HEK293 (cell line): ENCODE results near the gene KIF23.

ENCODE experiments used
- CTCF ChIA-PET: fragments of 350-600 bp; formaldehyde crosslinking; extraction: SDS; loops from one replicate; lab custom pipeline; 2021; ENCODE audit warnings: antibody characterized with exemption; lab: Yijun Ruan, JAX
- POLR2A ChIA-PET: fragments of 300-600 bp; formaldehyde crosslinking; extraction: SDS; loops from one replicate; lab custom pipeline; 2020; ENCODE audit warnings: antibody characterized with exemption, inconsistent platforms; lab: Yijun Ruan, JAX
- H3K27ac ChIP-seq: fragments of 200-500 bp; sonication (Bioruptor generic); 2 replicates; pipeline ENCODE4 v1.5.1; 2014; ENCODE audit warnings: low read depth, low read length, control low read depth, inconsistent platforms; ENCODE audit errors: extremely low read depth
- H3K36me3 ChIP-seq, 2 experiments: fragments of 200-500 bp in 1 of 2; sonication (Bioruptor generic) in 1 of 2; 1 replicate in 1 of 2; 2 replicates in 1 of 2; pipeline ENCODE4 v1.5.1; 2014 to 2017; ENCODE audit warnings: inconsistent platforms in 2 of 2, low read length in 2 of 2; ENCODE audit not compliant: control insufficient read depth in 2 of 2, insufficient read depth in 1 of 2
- H3K4me1 ChIP-seq: fragments of 200-500 bp; sonication (Bioruptor generic); 2 replicates; pipeline ENCODE4 v1.5.1; 2014; ENCODE audit warnings: mild to moderate bottlenecking, low read length, inconsistent platforms; ENCODE audit not compliant: control insufficient read depth, insufficient read depth
- H3K4me3 ChIP-seq: 2 replicates; pipeline ENCODE4 v1.5.1; 2011; ENCODE audit warnings: low read depth, mild to moderate bottlenecking, control low read depth, low read length, moderate library complexity
- H3K9me3 ChIP-seq: fragments of 200-500 bp; sonication (Bioruptor generic); 2 replicates; pipeline ENCODE4 v1.5.1; 2014; ENCODE audit warnings: low read depth, low read length, inconsistent platforms; ENCODE audit not compliant: control insufficient read depth, insufficient read depth
- BCL11B ChIP-seq: fragments of 450-650 bp; formaldehyde crosslinking; IDR thresholded peaks from 2 replicates; pipeline ENCODE4 v1.5.1; 2016; ENCODE audit warnings: low read depth, missing biosample characterization, missing genetic modification characterization
- GLI4 ChIP-seq: fragments of 450-650 bp; formaldehyde crosslinking; IDR thresholded peaks from 2 replicates; pipeline ENCODE4 v1.5.1; 2016; ENCODE audit warnings: missing biosample characterization, missing genetic modification characterization
- PRDM1 ChIP-seq: fragments of 450-650 bp; formaldehyde crosslinking; IDR thresholded peaks from 2 replicates; pipeline ENCODE4; 2016; ENCODE audit warnings: missing biosample characterization, missing genetic modification characterization
- SETDB1 ChIP-seq: IDR thresholded peaks from one replicate; pipeline ENCODE4 v1.6.1; 2017; ENCODE audit warnings: mild to moderate bottlenecking, low read length, moderate library complexity, mixed read lengths; ENCODE audit not compliant: insufficient read length
- SP3 ChIP-seq: fragments of 450-650 bp; formaldehyde crosslinking; IDR thresholded peaks from 2 replicates; pipeline ENCODE4 v1.5.1; 2016; ENCODE audit warnings: missing biosample characterization, missing genetic modification characterization
- ZBTB17 ChIP-seq: fragments of 450-650 bp; formaldehyde crosslinking; IDR thresholded peaks from 2 replicates; pipeline ENCODE4 v1.5.1; 2016; ENCODE audit warnings: missing biosample characterization, missing genetic modification characterization
- ZIC2 ChIP-seq: fragments of 450-650 bp; formaldehyde crosslinking; IDR thresholded peaks from 2 replicates; pipeline ENCODE4 v1.5.1; 2016; ENCODE audit warnings: missing biosample characterization, missing genetic modification characterization
- ZNF16 ChIP-seq: fragments of 450-650 bp; formaldehyde crosslinking; IDR thresholded peaks from 2 replicates; pipeline ENCODE4 v1.5.1; 2016; ENCODE audit warnings: low read depth, missing biosample characterization, missing genetic modification characterization
- ZNF19 ChIP-seq: fragments of 450-650 bp; formaldehyde crosslinking; IDR thresholded peaks from 2 replicates; pipeline ENCODE4; 2016; ENCODE audit warnings: missing biosample characterization, missing genetic modification characterization, low read depth
- ZNF239 ChIP-seq: fragments of 450-650 bp; formaldehyde crosslinking; IDR thresholded peaks from 2 replicates; pipeline ENCODE4 v1.5.1; 2016; ENCODE audit warnings: missing biosample characterization, missing genetic modification characterization
- ZNF266 ChIP-seq: fragments of 450-650 bp; formaldehyde crosslinking; IDR thresholded peaks from 2 replicates; pipeline ENCODE4 v1.5.1; 2016; ENCODE audit warnings: missing biosample characterization, missing genetic modification characterization, low read depth
- ZNF335 ChIP-seq: fragments of 450-650 bp; formaldehyde crosslinking; conservative IDR thresholded peaks from 2 replicates; pipeline ENCODE4 v1.5.1; 2016; ENCODE audit warnings: missing biosample characterization, missing genetic modification characterization
- ZNF426 ChIP-seq: fragments of 450-650 bp; formaldehyde crosslinking; IDR thresholded peaks from 2 replicates; pipeline ENCODE4 v1.5.1; 2017; ENCODE audit warnings: missing biosample characterization, missing genetic modification characterization, mild to moderate bottlenecking, inconsistent platforms, moderate library complexity
- ZNF433 ChIP-seq: fragments of 450-650 bp; formaldehyde crosslinking; IDR thresholded peaks from 2 replicates; pipeline ENCODE4 v1.5.1; 2016; ENCODE audit warnings: missing biosample characterization, missing genetic modification characterization, low read depth
- ZNF514 ChIP-seq: fragments of 450-650 bp; formaldehyde crosslinking; IDR thresholded peaks from 2 replicates; pipeline ENCODE4 v1.5.1; 2016; ENCODE audit warnings: missing biosample characterization, missing genetic modification characterization
- ZNF530 ChIP-seq: fragments of 450-650 bp; formaldehyde crosslinking; IDR thresholded peaks from 2 replicates; pipeline ENCODE4 v1.5.1; 2016; ENCODE audit warnings: low read depth, missing biosample characterization, missing genetic modification characterization
- ZNF544 ChIP-seq: fragments of 450-650 bp; formaldehyde crosslinking; IDR thresholded peaks from 2 replicates; pipeline ENCODE4 v1.5.0; 2017; ENCODE audit warnings: missing biosample characterization, missing genetic modification characterization
- ZNF561 ChIP-seq: fragments of 450-650 bp; IDR thresholded peaks from 2 replicates; pipeline ENCODE4 v1.5.1; 2018; ENCODE audit warnings: missing biosample characterization, missing genetic modification characterization, borderline replicate concordance
- ZNF621 ChIP-seq: fragments of 450-650 bp; formaldehyde crosslinking; IDR thresholded peaks from 2 replicates; pipeline ENCODE4 v1.5.1; 2017; ENCODE audit warnings: missing biosample characterization, missing genetic modification characterization
- ZNF624 ChIP-seq: fragments of 450-650 bp; formaldehyde crosslinking; IDR thresholded peaks from 2 replicates; pipeline ENCODE4 v1.5.1; 2017; ENCODE audit warnings: missing biosample characterization, missing genetic modification characterization
- ZNF626 ChIP-seq: fragments of 450-650 bp; sonication (Bioruptor Pico); formaldehyde crosslinking; IDR thresholded peaks from 2 replicates; pipeline ENCODE4 v1.5.1; 2018; ENCODE audit warnings: missing biosample characterization, missing genetic modification characterization, inconsistent platforms
- ZNF791 ChIP-seq: fragments of 450-650 bp; formaldehyde crosslinking; IDR thresholded peaks from 2 replicates; pipeline ENCODE4 v1.5.1; 2016; ENCODE audit warnings: missing biosample characterization, missing genetic modification characterization
- ZXDB ChIP-seq: fragments of 450-650 bp; formaldehyde crosslinking; IDR thresholded peaks from 2 replicates; pipeline ENCODE4 v1.5.1; 2016; ENCODE audit warnings: missing biosample characterization, missing genetic modification characterization
- TF ChIP-seq, protein P1 (sequence below): fragments of 450-650 bp; formaldehyde crosslinking; IDR thresholded peaks from 2 replicates; pipeline ENCODE4 v1.5.1; 2017; ENCODE audit warnings: missing biosample characterization, missing genetic modification characterization
- TF ChIP-seq, protein P2 (sequence below): fragments of 450-650 bp; formaldehyde crosslinking; IDR thresholded peaks from 2 replicates; pipeline ENCODE4 v1.5.1; 2016; ENCODE audit warnings: missing biosample characterization, missing genetic modification characterization

KIF23 gene

DNA sequence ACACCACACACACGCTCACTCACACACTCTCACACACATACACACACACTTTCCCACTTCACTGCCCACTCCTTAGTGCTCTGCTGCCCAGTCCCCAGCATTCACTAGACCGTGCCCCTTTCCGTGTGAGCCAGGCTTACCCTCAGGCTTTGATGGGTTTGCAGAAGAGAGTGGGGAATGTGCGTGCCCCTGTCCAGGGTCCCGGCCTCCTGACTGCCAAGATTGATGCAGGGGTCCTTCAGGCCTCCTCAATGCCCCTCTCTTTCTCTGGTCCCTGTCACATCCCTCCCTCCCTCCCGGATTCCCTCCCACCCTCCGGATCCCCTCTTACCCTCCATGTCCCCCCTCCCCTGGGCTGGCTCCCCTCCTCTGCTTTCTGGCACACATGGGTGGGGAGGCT, 27.9 kb upstream of the KIF23 start:
- ChIA-PET POLR2A (no interaction called here), CTCF (no interaction called here)

DNA sequence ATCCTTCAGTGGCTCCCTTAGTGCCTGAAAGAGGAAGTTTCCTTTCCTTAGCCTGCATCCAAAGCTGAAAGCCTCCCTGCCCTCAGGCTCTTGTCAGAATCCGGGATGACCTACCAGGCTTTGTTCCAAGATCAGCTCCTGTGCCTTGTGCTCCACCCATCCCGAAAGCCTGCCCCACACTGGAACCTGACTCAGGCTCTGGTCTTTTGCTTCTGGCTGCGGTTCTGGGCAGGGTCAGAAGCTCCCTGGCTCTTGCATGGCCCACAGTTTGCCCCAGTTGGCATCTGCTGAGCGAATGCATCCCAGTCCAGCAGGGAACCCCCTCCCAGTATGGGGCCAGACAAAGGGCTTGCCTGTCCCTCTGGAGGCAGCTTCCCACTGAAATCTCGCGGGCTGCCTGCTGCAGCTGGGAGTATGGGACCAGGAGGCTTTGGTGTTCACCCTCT, 25.9 kb upstream of the KIF23 start:
- CTCF ChIA-PET, result interaction anchor here (0.7 to 1.7 kb wide), 4 partner anchors 8 to 329 kb away, joined by 3 to 5 read pairs (median 4); no protein-coding TSS in a partner anchor
- POLR2A ChIA-PET, result interaction anchor here (1.3 kb wide), 1 partner anchor 228 kb away, joined by 4 read pairs; the partner anchor contains the start of gene GLCE
- H3K9me3 ChIP-seq, result no peaks in the 10 kb centered on the region
- no peak overlapping the region for H3K27ac ChIP-seq
- no peaks in the 10 kb centered on the region; the same call in 1 of the 2 replicates for H3K4me1 ChIP-seq
- H3K4me3 ChIP-seq, result no peak overlapping the region
- H3K36me3 ChIP-seq, result no peaks in the 10 kb centered on the region; a peak in 1 of 3 replicates
- TF ChIP-seq ZNF624 (tag by site-specific recombination) (no peak), ZIC2 (tag by site-specific recombination) (peak; percentile 76), SETDB1 (no peak), BCL11B (tag by site-specific recombination) (no peak), ZBTB17 (tag by site-specific recombination) (peak; percentile 48)

More for the DNA sequence above, 27.9 kb upstream of the KIF23 start:
- Histone ChIP-seq H3K4me3 (no peak overlapping the region), H3K9me3 (no peaks in the 10 kb centered on the region), H3K4me1 (no peaks in the 10 kb centered on the region)
- TF ChIP-seq ZXDB (tag by site-specific recombination), result no peak
- TF ChIP-seq, protein P1, sequence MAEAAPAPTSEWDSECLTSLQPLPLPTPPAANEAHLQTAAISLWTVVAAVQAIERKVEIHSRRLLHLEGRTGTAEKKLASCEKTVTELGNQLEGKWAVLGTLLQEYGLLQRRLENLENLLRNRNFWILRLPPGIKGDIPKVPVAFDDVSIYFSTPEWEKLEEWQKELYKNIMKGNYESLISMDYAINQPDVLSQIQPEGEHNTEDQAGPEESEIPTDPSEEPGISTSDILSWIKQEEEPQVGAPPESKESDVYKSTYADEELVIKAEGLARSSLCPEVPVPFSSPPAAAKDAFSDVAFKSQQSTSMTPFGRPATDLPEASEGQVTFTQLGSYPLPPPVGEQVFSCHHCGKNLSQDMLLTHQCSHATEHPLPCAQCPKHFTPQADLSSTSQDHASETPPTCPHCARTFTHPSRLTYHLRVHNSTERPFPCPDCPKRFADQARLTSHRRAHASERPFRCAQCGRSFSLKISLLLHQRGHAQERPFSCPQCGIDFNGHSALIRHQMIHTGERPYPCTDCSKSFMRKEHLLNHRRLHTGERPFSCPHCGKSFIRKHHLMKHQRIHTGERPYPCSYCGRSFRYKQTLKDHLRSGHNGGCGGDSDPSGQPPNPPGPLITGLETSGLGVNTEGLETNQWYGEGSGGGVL (tag by site-specific recombination), result 0 out of 2 replicates have a peak, but pooled peaks have one; percentile 2
- TF ChIP-seq, protein P2, sequence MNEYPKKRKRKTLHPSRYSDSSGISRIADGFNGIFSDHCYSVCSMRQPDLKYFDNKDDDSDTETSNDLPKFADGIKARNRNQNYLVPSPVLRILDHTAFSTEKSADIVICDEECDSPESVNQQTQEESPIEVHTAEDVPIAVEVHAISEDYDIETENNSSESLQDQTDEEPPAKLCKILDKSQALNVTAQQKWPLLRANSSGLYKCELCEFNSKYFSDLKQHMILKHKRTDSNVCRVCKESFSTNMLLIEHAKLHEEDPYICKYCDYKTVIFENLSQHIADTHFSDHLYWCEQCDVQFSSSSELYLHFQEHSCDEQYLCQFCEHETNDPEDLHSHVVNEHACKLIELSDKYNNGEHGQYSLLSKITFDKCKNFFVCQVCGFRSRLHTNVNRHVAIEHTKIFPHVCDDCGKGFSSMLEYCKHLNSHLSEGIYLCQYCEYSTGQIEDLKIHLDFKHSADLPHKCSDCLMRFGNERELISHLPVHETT (tag by site-specific recombination), result no peak
- TF ChIP-seq ZNF239 (tag by site-specific recombination), result no peak
- TF ChIP-seq ZNF621 (tag by site-specific recombination), result no peak
- TF ChIP-seq ZNF530 (tag by site-specific recombination), result no peak
- TF ChIP-seq, all 188 proteins: peak for 1
- Histone ChIP-seq H3K27ac (no peak overlapping the region), H3K36me3 (no peaks in the 10 kb centered on the region; a peak in 1 of 3 replicates)

DNA sequence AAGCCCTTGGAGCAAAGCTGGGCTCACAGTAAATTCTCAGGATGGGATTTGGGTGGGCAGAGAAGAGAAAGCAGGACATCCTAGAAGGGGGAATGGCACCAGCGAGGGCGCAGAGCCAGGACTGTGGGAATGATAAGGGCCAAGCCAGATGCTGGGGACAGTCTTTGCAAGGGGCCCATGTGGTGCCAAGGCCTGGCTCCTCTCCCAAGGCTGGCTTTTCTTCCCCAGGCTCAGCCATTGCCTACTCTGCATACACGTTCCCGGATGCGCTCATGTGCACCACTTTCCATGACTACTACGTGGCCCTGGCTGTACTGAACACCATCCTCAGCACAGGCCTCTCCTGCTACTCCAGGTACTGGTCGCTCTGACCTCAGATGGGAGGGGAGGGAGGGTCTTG, 24.7 kb upstream of the KIF23 start:
- Histone ChIP-seq H3K4me3 (no peak overlapping the region), H3K4me1 (no peaks in the 10 kb centered on the region; the same call in 1 of the 2 replicates), H3K27ac (no peak overlapping the region), H3K36me3 (no peaks in the 10 kb centered on the region; a peak in 1 of 3 replicates)
- ChIA-PET CTCF (interaction anchor here (1.0 to 1.7 kb wide), 3 partner anchors 9 to 330 kb away, joined by 3 to 5 read pairs (median 4); no protein-coding TSS in a partner anchor), POLR2A (no interaction called here)
- TF ChIP-seq ZNF626 (tag by site-specific recombination) (no peak), ZNF266 (tag by site-specific recombination) (no peak), PRDM1 (tag by site-specific recombination) (no peak)
- TF ChIP-seq, all 188 proteins: peak for 0
- no peaks in the 10 kb centered on the region for H3K9me3 ChIP-seq

DNA sequence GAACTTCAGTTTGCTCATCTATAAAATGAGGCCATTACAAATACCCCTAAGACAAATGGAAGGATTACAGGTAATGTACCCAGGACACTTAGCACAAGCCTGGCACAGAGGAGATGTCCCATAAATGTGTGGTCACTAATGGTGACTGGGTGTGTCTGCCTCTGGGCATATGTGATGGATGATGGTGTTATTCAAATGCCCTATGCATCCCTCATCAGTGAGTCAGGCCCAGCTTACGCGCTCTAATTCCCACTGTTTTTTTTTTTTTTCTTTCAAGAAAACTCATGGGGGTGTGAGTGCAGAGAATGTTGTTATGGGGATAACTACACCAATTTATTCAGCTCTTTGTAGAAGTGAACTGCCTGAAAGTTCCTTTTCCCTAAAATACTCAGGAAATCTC, 23.6 kb upstream of the KIF23 start:
- H3K36me3 ChIP-seq, result no peaks in the 10 kb centered on the region; a peak in 1 of 3 replicates
- H3K4me3 ChIP-seq, result no peak overlapping the region
- H3K9me3 ChIP-seq, result no peaks in the 10 kb centered on the region
- ChIA-PET POLR2A (interaction anchor here (1.5 kb wide), 1 partner anchor 62 kb away, joined by 3 read pairs; the partner anchor contains the start of gene RPLP1), CTCF (interaction anchor here (0.7 to 1.4 kb wide), 3 partner anchors 10 to 1421 kb away, joined by 3 to 4 read pairs (median 4); no protein-coding TSS in a partner anchor)
- H3K27ac ChIP-seq, result no peak overlapping the region
- H3K4me1 ChIP-seq, result no peaks in the 10 kb centered on the region; the same call in 1 of the 2 replicates
- TF ChIP-seq ZNF433 (tag by site-specific recombination) (no peak), SP3 (tag by site-specific recombination) (no peak), ZNF624 (tag by site-specific recombination) (no peak), ZNF791 (tag by site-specific recombination) (no peak), ZNF16 (tag by site-specific recombination) (no peak), ZNF335 (no peak), ZNF544 (tag by site-specific recombination) (no peak), GLI4 (tag by site-specific recombination) (no peak), ZNF561 (tag by site-specific recombination) (no peak), ZNF514 (no peak), ZNF19 (tag by site-specific recombination) (no peak), ZNF239 (tag by site-specific recombination) (no peak), ZNF426 (tag by site-specific recombination) (no peak)
